ENCODE data around the gene USP22. TPM values are rescaled to one million over a fixed set of nuclear protein-coding genes. Genes with fewer than 3 reads are reported as not detected.

The USP22 gene
- total and polyA plus RNA-seq, 2 of the 4 experiments (the other 2 are of a cell fraction), result 161 to 319 TPM

DNA sequence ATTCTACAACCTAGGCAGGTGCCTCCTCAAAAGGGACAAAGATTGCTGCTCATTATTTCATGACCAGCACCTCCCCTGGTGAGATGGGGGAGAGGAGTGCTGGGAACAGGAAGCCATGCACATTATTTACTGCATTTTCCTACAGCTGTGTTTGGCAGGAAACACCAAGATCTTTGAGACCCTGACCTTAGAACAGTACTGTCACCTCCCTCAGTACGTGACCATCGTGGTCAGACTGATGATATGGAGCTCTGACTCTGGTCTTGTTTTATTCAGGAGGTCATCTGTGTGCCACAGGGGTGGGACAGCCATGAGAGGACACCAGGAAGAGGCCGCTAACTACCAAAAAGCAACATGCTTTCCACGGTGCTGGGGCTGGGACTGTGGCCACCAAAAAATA lies 37.4 kb downstream of the USP22 start:
- H3K23ac ChIP-seq (ENCODE audit: low read depth, low read length), result no peak overlapping the region
- no CpG with 5 or more reads among the region's 4 CpGs for WGBS, 2 experiments (ENCODE audit: extremely low coverage in 2 of 2, insufficient read length in 1 of 2)
- dilution Hi-C loops (cut with HindIII; ENCODE audit: low sequenced_read_pairs, unreplicated experiment) (no loop called here), in situ Hi-C loops (cut with MboI; ENCODE audit: low sequenced_read_pairs) (no loop called here), intact Hi-C loops (cut with micrococcal nuclease) (no loop called here)
- H2BK15ac ChIP-seq (ENCODE audit: low read depth, low read length), result no peak overlapping the region
- H3K18ac ChIP-seq (ENCODE audit: low read depth, low read length), result no peak overlapping the region
- no peak overlapping the region for H2BK20ac ChIP-seq (ENCODE audit: low read depth, low read length)
- H4K5ac ChIP-seq (ENCODE audit: low read depth, low read length), result no peak overlapping the region
- peaks cover 87% of the 10 kb centered on the region for H3K36me3 ChIP-seq (ENCODE audit: control insufficient read depth, insufficient read depth, low read length)
- no peak overlapping the region for H3K9ac ChIP-seq (ENCODE audit: low read depth, low read length)
- H2BK120ac ChIP-seq (ENCODE audit: low read depth, low read length), result no peak overlapping the region
- DNase-seq (no peak), ATAC-seq (ENCODE audit: low read depth) (no peak)
- H3K56ac ChIP-seq (ENCODE audit: extremely low read depth, insufficient read depth, low read length), result no peak overlapping the region
- H3K27me3 ChIP-seq (ENCODE audit: control insufficient read depth, insufficient read depth, low read length), result no peaks in the 10 kb centered on the region
- H4K8ac ChIP-seq (ENCODE audit: low read depth in 2 of 2, low read length in 2 of 2), result no peak overlapping the region
- H3K4me1 ChIP-seq (ENCODE audit: control insufficient read depth, insufficient read depth, low read length), result no peaks in the 10 kb centered on the region
- H3K14ac ChIP-seq (replicated peaks; ENCODE audit: low read depth, low read length), result no peak overlapping the region
- peaks cover 34 to 87% of the 10 kb centered on the region in 2 experiments for H3K79me1 ChIP-seq (ENCODE audit: low read depth in 1 of 2, low read length in 2 of 2)
- peaks cover 91% of the 10 kb centered on the region for H4K20me1 ChIP-seq (ENCODE audit: insufficient read depth, low read length)
- no TSS peak for BruUV-seq (replicated peaks)
- no peak overlapping the region for H2BK5ac ChIP-seq (ENCODE audit: low read depth, low read length, poor library complexity, severe bottlenecking)
- no peak overlapping the region for H2AK9ac ChIP-seq (replicated peaks; ENCODE audit: low read depth, low read length, poor library complexity)
- H3K9me1 ChIP-seq (ENCODE audit: insufficient read depth, low read length), result peaks cover 3% of the 10 kb centered on the region; the same call in 1 of the 2 replicates
- H3K9me3 ChIP-seq (ENCODE audit: control insufficient read depth, insufficient read depth, low read length), result no peaks in the 10 kb centered on the region
- no peak for TF ChIP-seq RAD21 (IDR thresholded peaks at IDR 0.05; ENCODE audit: low read length)
- TF ChIP-seq, protein P1, sequence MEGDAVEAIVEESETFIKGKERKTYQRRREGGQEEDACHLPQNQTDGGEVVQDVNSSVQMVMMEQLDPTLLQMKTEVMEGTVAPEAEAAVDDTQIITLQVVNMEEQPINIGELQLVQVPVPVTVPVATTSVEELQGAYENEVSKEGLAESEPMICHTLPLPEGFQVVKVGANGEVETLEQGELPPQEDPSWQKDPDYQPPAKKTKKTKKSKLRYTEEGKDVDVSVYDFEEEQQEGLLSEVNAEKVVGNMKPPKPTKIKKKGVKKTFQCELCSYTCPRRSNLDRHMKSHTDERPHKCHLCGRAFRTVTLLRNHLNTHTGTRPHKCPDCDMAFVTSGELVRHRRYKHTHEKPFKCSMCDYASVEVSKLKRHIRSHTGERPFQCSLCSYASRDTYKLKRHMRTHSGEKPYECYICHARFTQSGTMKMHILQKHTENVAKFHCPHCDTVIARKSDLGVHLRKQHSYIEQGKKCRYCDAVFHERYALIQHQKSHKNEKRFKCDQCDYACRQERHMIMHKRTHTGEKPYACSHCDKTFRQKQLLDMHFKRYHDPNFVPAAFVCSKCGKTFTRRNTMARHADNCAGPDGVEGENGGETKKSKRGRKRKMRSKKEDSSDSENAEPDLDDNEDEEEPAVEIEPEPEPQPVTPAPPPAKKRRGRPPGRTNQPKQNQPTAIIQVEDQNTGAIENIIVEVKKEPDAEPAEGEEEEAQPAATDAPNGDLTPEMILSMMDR (conservative IDR thresholded peaks at IDR 0.05; ENCODE audit: low read depth, low read length), result no peak
- TF ChIP-seq MXI1 (IDR thresholded peaks at IDR 0.05; ENCODE audit: borderline replicate concordance, low read depth, low read length), result no peak
- TF ChIP-seq, protein P2, sequence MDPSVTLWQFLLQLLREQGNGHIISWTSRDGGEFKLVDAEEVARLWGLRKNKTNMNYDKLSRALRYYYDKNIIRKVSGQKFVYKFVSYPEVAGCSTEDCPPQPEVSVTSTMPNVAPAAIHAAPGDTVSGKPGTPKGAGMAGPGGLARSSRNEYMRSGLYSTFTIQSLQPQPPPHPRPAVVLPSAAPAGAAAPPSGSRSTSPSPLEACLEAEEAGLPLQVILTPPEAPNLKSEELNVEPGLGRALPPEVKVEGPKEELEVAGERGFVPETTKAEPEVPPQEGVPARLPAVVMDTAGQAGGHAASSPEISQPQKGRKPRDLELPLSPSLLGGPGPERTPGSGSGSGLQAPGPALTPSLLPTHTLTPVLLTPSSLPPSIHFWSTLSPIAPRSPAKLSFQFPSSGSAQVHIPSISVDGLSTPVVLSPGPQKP (IDR thresholded peaks at IDR 0.05; ENCODE audit: borderline replicate concordance, low read depth, low read length), result no peak
- TF ChIP-seq CEBPB (IDR thresholded peaks at IDR 0.05; ENCODE audit: low read depth, low read length), result no peak
- TF ChIP-seq, protein P3, sequence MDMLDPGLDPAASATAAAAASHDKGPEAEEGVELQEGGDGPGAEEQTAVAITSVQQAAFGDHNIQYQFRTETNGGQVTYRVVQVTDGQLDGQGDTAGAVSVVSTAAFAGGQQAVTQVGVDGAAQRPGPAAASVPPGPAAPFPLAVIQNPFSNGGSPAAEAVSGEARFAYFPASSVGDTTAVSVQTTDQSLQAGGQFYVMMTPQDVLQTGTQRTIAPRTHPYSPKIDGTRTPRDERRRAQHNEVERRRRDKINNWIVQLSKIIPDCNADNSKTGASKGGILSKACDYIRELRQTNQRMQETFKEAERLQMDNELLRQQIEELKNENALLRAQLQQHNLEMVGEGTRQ (IDR thresholded peaks at IDR 0.05; ENCODE audit: low read depth, low read length), result no peak
- TF ChIP-seq FOS (IDR thresholded peaks at IDR 0.05; ENCODE audit: low read depth, low read length), result no peak
- TF ChIP-seq RCOR1 (IDR thresholded peaks at IDR 0.05; ENCODE audit: insufficient replicate concordance, low read length), result no peak
- TF ChIP-seq MAZ (IDR thresholded peaks at IDR 0.05; ENCODE audit: borderline replicate concordance, low read depth, low read length), result no peak
- no peak for TF ChIP-seq MAFK (IDR thresholded peaks at IDR 0.05; ENCODE audit: low read depth, low read length)
- no peak for TF ChIP-seq CHD1 (IDR thresholded peaks at IDR 0.05; ENCODE audit: low read depth, low read length)
- TF ChIP-seq POLR2A (IDR thresholded peaks at IDR 0.05; ENCODE audit: low read depth, low read length), result no peak
- no peak for TF ChIP-seq RFX5 (IDR thresholded peaks at IDR 0.05; ENCODE audit: low read depth, low read length)
- no peak for TF ChIP-seq BHLHE40 (IDR thresholded peaks at IDR 0.05; ENCODE audit: low read depth, low read length)
- TF ChIP-seq SMC3 (IDR thresholded peaks at IDR 0.05; ENCODE audit: low read depth, low read length), result no peak
- TF ChIP-seq NFE2L2 (IDR thresholded peaks at IDR 0.05; ENCODE audit: low read depth, low read length), result no peak
- no peak overlapping the region for H3K4me3 ChIP-seq (ENCODE audit: insufficient read depth, low read depth, low read length)
- no peak overlapping the region for H2AK5ac ChIP-seq (ENCODE audit: low read depth, low read length)
- no peak overlapping the region for H3K27ac ChIP-seq (ENCODE audit: insufficient read depth, low read length)
- H4K91ac ChIP-seq (ENCODE audit: insufficient read depth, low read depth, low read length), result no peak overlapping the region
- CTCF ChIA-PET, result no interaction called here
- no peak overlapping the region for H3K4ac ChIP-seq (ENCODE audit: low read depth, low read length)
- POLR2A ChIA-PET (ENCODE audit: unreplicated experiment), result no interaction called here
- H3K4me2 ChIP-seq (ENCODE audit: low read depth, low read length), result no peak overlapping the region
- H2AFZ ChIP-seq (replicated peaks; ENCODE audit: low read length, poor library complexity), result no peak overlapping the region
